Skeletal muscle tissue (tissue), 4 donors: ENCODE measurements around the gene SAMMSON. TPM values are rescaled to one million over a fixed set of nuclear protein-coding genes. Genes with fewer than 3 reads are reported as not detected.

Experiments
- H3K27ac ChIP-seq: one replicate; pipeline ENCODE4 v1.7.0; 2013; ENCODE audit warnings: mild to moderate bottlenecking, low read depth, low read length, inconsistent platforms
- H3K27me3 ChIP-seq, 3 donors: one replicate each; pipeline ENCODE4 v1.7.0; 2013; ENCODE audit warnings: low read length in 3 of 3; ENCODE audit not compliant: control insufficient read depth in 3 of 3, insufficient read depth in 3 of 3
- H3K36me3 ChIP-seq, 3 donors: one replicate each; pipeline ENCODE4 v1.7.0; 2013; ENCODE audit warnings: low read length in 3 of 3; ENCODE audit not compliant: control insufficient read depth in 3 of 3, insufficient read depth in 3 of 3
- H3K4me1 ChIP-seq, 3 donors: one replicate each; pipeline ENCODE4 v1.7.0; 2013; ENCODE audit warnings: low read length in 3 of 3, mild to moderate bottlenecking in 3 of 3; ENCODE audit not compliant: control insufficient read depth in 3 of 3, insufficient read depth in 3 of 3
- H3K4me3 ChIP-seq, 3 donors: one replicate each; pipeline ENCODE4 v1.7.0; 2013; ENCODE audit warnings: low read length in 3 of 3
- H3K9ac ChIP-seq, 3 donors: one replicate each; pipeline ENCODE4 v1.7.0; 2013; ENCODE audit warnings: low read length in 3 of 3, mild to moderate bottlenecking in 3 of 3, moderate library complexity in 2 of 3, low read depth in 1 of 3
- H3K9me3 ChIP-seq, 3 donors: one replicate each; pipeline ENCODE4 v1.7.0; 2013; ENCODE audit warnings: low read length in 3 of 3; ENCODE audit not compliant: control insufficient read depth in 3 of 3
- total RNA-seq: library from RNA; depleted of rRNA; stranded (reverse); fragments of >200 nt; gene quantifications from one replicate; pipeline ENCODE4 v1.2.3, GENCODE V29; 2014
- donor health status: Osteomylitis.

Gene SAMMSON
- total RNA-seq, 1 donor from 2014 or later: under 0.01 TPM

GRCh38 chr3:70053293-70053692, 53.8 kb downstream of the SAMMSON start:
- Histone ChIP-seq H3K36me3 (no peaks in the 10 kb centered on the region), H3K9ac (no peak overlapping the region), H3K4me3 (no peak overlapping the region), H3K4me1 (no peaks in the 10 kb centered on the region), H3K27me3 (peaks cover 0 to 2% (median 0%) of the 10 kb centered on the region in 3 donors), H3K27ac (no peak overlapping the region), H3K9me3 (no peaks in the 10 kb centered on the region)

- Histone ChIP-seq H3K27me3 (peaks cover 0 to 2% (median 0%) of the 10 kb centered on the region in 3 donors), H3K9ac (no peak overlapping the region), H3K9me3 (no peaks in the 10 kb centered on the region), H3K36me3 (no peaks in the 10 kb centered on the region), H3K4me3 (no peak overlapping the region), H3K4me1 (no peaks in the 10 kb centered on the region), H3K27ac (no peak overlapping the region)
Observed at GRCh38 chr3:70056081-70056480, 56.5 kb downstream of the SAMMSON start.

- H3K27ac ChIP-seq: no peak overlapping the region
- H3K27me3 ChIP-seq: peaks cover 0 to 2% (median 0%) of the 10 kb centered on the region in 3 donors
- H3K4me1 ChIP-seq: no peaks in the 10 kb centered on the region
- H3K36me3 ChIP-seq: no peaks in the 10 kb centered on the region
- H3K9me3 ChIP-seq: no peaks in the 10 kb centered on the region
- H3K4me3 ChIP-seq: no peak overlapping the region
- H3K9ac ChIP-seq: no peak overlapping the region
Observed at GRCh38 chr3:70057426-70057825, 57.9 kb downstream of the SAMMSON start.

GRCh38 chr3:70061096-70061495, 61.6 kb downstream of the SAMMSON start:
- Histone ChIP-seq H3K4me1 (no peaks in the 10 kb centered on the region), H3K27me3 (no peaks in the 10 kb centered on the region), H3K36me3 (no peaks in the 10 kb centered on the region), H3K9ac (no peak overlapping the region), H3K27ac (no peak overlapping the region), H3K4me3 (no peak overlapping the region), H3K9me3 (no peaks in the 10 kb centered on the region)

- no peak overlapping the region for H3K27ac ChIP-seq
- H3K4me1 ChIP-seq: no peaks in the 10 kb centered on the region
- H3K9ac ChIP-seq: no peak overlapping the region
- H3K36me3 ChIP-seq: no peaks in the 10 kb centered on the region
- no peaks in the 10 kb centered on the region for H3K9me3 ChIP-seq
- no peaks in the 10 kb centered on the region for H3K27me3 ChIP-seq
- no peak overlapping the region for H3K4me3 ChIP-seq
Observed at GRCh38 chr3:70064194-70064779, 64.8 kb downstream of the SAMMSON start.

GRCh38 chr3:70065696-70066253, 66.2 kb downstream of the SAMMSON start:
- Histone ChIP-seq H3K27ac (no peak overlapping the region), H3K9ac (no peak overlapping the region), H3K4me1 (no peaks in the 10 kb centered on the region), H3K9me3 (no peaks in the 10 kb centered on the region), H3K4me3 (no peak overlapping the region), H3K27me3 (no peaks in the 10 kb centered on the region), H3K36me3 (no peaks in the 10 kb centered on the region)

- Histone ChIP-seq H3K36me3 (no peaks in the 10 kb centered on the region), H3K27me3 (peaks cover 0 to 10% (median 3%) of the 10 kb centered on the region in 3 donors), H3K9ac (no peak overlapping the region), H3K9me3 (no peaks in the 10 kb centered on the region), H3K4me1 (no peaks in the 10 kb centered on the region), H3K27ac (no peak overlapping the region), H3K4me3 (no peak overlapping the region)
Observed at GRCh38 chr3:70067860-70068521, 68.5 kb downstream of the SAMMSON start.

GRCh38 chr3:70069557-70069956, 70.0 kb downstream of the SAMMSON start:
- Histone ChIP-seq H3K27ac (no peak overlapping the region), H3K4me3 (no peak overlapping the region), H3K9me3 (no peaks in the 10 kb centered on the region), H3K4me1 (no peaks in the 10 kb centered on the region), H3K27me3 (peaks cover under 1 to 10% (median 3%) of the 10 kb centered on the region in 3 donors), H3K36me3 (no peaks in the 10 kb centered on the region), H3K9ac (no peak overlapping the region)

GRCh38 chr3:70071138-70071537, 71.6 kb downstream of the SAMMSON start:
- H3K27me3 ChIP-seq: peaks cover 3 to 13% (median 5%) of the 10 kb centered on the region in 3 donors
- no peak overlapping the region for H3K4me3 ChIP-seq
- no peaks in the 10 kb centered on the region for H3K9me3 ChIP-seq
- H3K36me3 ChIP-seq: no peaks in the 10 kb centered on the region
- no peaks in the 10 kb centered on the region for H3K4me1 ChIP-seq
- H3K9ac ChIP-seq: no peak overlapping the region
- H3K27ac ChIP-seq: no peak overlapping the region

GRCh38 chr3:70072180-70072579, 72.6 kb downstream of the SAMMSON start:
- no peaks in the 10 kb centered on the region for H3K9me3 ChIP-seq
- no peaks in the 10 kb centered on the region for H3K4me1 ChIP-seq
- H3K4me3 ChIP-seq: peak overlapping the region in 1 of 3 donors; percentile 6
- peaks cover 3 to 13% (median 5%) of the 10 kb centered on the region in 3 donors for H3K27me3 ChIP-seq
- H3K27ac ChIP-seq: no peak overlapping the region
- H3K36me3 ChIP-seq: no peaks in the 10 kb centered on the region
- no peak overlapping the region for H3K9ac ChIP-seq
